ENCODE results near the gene CCDC34. TPM values are rescaled to one million over a fixed set of nuclear protein-coding genes. Genes with fewer than 3 reads are reported as not detected.

CCDC34 gene
- total RNA-seq, 1 donor from 2014 or later = 1.6 TPM

DNA sequence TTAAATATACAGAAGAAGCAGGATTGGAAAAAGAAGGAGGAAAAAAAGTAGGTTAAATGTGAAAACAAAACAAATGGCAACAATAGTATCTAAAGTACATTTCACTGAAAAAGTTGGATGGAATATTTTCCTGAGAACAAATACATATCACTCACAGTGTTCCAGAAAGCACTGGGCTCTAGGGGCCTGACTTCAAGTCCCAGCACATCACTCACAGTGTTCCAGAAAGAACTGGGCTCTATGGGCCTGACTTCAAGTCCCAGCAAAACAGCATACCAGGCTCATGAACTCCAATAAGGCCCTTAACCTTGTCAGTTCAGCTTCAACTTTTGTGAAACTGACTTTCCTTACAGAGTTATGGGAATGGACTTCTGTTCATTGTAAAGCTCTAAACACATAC lies 46.0 kb upstream of the CCDC34 start:
- Histone ChIP-seq H3K9me3 (no peaks in the 10 kb centered on the region), H3K4me3 (no peak overlapping the region), H3K4me1 (no peaks in the 10 kb centered on the region), H3K36me3 (no peaks in the 10 kb centered on the region), H3K27ac (no peak overlapping the region), H3K27me3 (no peaks in the 10 kb centered on the region)
- TF ChIP-seq, protein P1, sequence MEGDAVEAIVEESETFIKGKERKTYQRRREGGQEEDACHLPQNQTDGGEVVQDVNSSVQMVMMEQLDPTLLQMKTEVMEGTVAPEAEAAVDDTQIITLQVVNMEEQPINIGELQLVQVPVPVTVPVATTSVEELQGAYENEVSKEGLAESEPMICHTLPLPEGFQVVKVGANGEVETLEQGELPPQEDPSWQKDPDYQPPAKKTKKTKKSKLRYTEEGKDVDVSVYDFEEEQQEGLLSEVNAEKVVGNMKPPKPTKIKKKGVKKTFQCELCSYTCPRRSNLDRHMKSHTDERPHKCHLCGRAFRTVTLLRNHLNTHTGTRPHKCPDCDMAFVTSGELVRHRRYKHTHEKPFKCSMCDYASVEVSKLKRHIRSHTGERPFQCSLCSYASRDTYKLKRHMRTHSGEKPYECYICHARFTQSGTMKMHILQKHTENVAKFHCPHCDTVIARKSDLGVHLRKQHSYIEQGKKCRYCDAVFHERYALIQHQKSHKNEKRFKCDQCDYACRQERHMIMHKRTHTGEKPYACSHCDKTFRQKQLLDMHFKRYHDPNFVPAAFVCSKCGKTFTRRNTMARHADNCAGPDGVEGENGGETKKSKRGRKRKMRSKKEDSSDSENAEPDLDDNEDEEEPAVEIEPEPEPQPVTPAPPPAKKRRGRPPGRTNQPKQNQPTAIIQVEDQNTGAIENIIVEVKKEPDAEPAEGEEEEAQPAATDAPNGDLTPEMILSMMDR (IDR thresholded peaks at IDR 0.05) = no peak
- intact Hi-C loops (cut with DNase I) = no loop called here
- no peak for ATAC-seq
- DNase-seq = no peak

- no peak overlapping the region for H3K4me3 ChIP-seq
- H3K27ac ChIP-seq = no peak overlapping the region
- intact Hi-C loops (cut with DNase I) = no loop called here
- ATAC-seq (no peak), DNase-seq (no peak)
- H3K36me3 ChIP-seq = no peaks in the 10 kb centered on the region
- no peaks in the 10 kb centered on the region for H3K27me3 ChIP-seq
- no peaks in the 10 kb centered on the region for H3K4me1 ChIP-seq
- TF ChIP-seq, protein P1 (IDR thresholded peaks at IDR 0.05) = no peak
- H3K9me3 ChIP-seq = no peaks in the 10 kb centered on the region
Measured at GRCh38 chr11:27408246-27408800, 45.3 kb upstream of the CCDC34 start.

- ATAC-seq (no peak), DNase-seq (no peak)
- Histone ChIP-seq H3K27ac (no peak overlapping the region), H3K4me3 (no peak overlapping the region), H3K4me1 (no peaks in the 10 kb centered on the region), H3K9me3 (no peaks in the 10 kb centered on the region), H3K27me3 (no peaks in the 10 kb centered on the region), H3K36me3 (no peaks in the 10 kb centered on the region)
- TF ChIP-seq, protein P1 (IDR thresholded peaks at IDR 0.05) = no peak
- intact Hi-C loops (cut with DNase I) = no loop called here
Measured at GRCh38 chr11:27406498-27407354, 43.7 kb upstream of the CCDC34 start.

DNA sequence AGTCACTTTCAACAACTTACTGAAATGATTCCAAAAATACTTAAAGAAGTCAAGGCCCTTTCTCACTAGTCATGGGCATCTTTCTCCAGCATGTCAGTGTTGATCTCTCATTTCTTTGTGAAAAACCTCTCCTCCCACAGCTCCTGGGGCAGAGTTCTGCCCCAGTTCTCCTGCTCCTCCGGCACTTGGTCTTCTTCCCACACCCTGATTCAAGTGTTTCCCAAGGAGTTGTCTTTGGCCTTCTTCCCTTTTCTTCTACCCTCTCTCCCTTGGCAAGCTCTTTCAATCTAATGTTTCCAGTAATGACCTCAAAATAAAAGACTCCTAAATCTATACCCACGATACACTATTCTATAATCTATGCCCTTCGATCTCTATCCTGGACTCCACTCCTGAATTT lies 42.1 kb upstream of the CCDC34 start:
- intact Hi-C loops (cut with DNase I) = no loop called here
- TF ChIP-seq, protein P1 (IDR thresholded peaks at IDR 0.05) = no peak
- Histone ChIP-seq H3K27ac (no peak overlapping the region), H3K27me3 (no peaks in the 10 kb centered on the region), H3K4me1 (no peaks in the 10 kb centered on the region), H3K36me3 (no peaks in the 10 kb centered on the region), H3K4me3 (no peak overlapping the region), H3K9me3 (no peaks in the 10 kb centered on the region)
- DNase-seq = no peak
- no peak for ATAC-seq

DNA sequence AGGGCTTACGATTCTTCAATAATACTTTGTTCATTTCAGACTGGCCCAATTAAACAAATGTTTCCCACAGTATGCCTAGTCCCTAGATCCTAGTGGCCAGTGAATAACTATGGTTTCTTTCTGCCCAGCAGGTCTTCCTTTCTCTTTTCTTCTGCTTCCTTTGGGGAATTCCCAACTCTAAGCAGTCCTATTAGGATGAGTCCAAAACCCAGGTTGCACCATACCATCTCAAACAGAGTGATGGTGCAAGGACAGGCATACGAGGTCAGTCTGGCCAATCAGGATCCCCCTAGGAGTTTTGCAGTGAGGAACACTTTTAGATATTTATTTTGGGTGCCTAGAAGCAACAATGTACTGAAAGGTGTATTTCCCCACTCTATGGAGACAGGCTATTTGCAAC lies 41.4 kb upstream of the CCDC34 start:
- ATAC-seq (no peak), DNase-seq (no peak)
- Histone ChIP-seq H3K4me1 (no peaks in the 10 kb centered on the region), H3K27ac (no peak overlapping the region), H3K4me3 (no peak overlapping the region), H3K27me3 (no peaks in the 10 kb centered on the region), H3K36me3 (no peaks in the 10 kb centered on the region), H3K9me3 (no peaks in the 10 kb centered on the region)
- TF ChIP-seq, protein P1 (IDR thresholded peaks at IDR 0.05) = no peak
- intact Hi-C loops (cut with DNase I) = no loop called here

Measured in upper lobe of right lung (tissue), 1 donor.